ENCODE results near the gene KLF2.

- TF ChIP-seq CTCF (IDR thresholded peaks at IDR 0.05) (no peak), EP300 (IDR thresholded peaks at IDR 0.05) (no peak)
Observed at GRCh38 chr19:16330806-16331690, 6.4 kb downstream of the KLF2 start.
